Sigmoid colon (tissue), 7 donors: ENCODE measurements around the gene SPEF1. TPM values are rescaled to one million over a fixed set of nuclear protein-coding genes. Genes with fewer than 3 reads are reported as not detected.

Experiments used
- DNase-seq: peaks from one replicate; pipeline ENCODE4 v3.0.0-alpha.2; 2019
- H3K27ac ChIP-seq, 4 donors: fragments of 200-600 bp; sonication (generic); one replicate each; pipeline ENCODE4 v1.5.1; 2016 to 2019; ENCODE audit warnings: mild to moderate bottlenecking in 1 of 4
- H3K27me3 ChIP-seq, 3 donors: fragments of 200-600 bp; sonication (generic); one replicate each; pipeline ENCODE4 v1.5.1; 2019; ENCODE audit warnings: mild to moderate bottlenecking in 1 of 3
- H3K36me3 ChIP-seq, 4 donors: fragments of 200-600 bp; sonication (generic); one replicate each; pipeline ENCODE4 v1.5.1; 2016 to 2019
- H3K4me1 ChIP-seq, 4 donors: fragments of 200-600 bp; sonication (generic); one replicate each; pipeline ENCODE4 v1.5.1; 2017 to 2019
- H3K4me3 ChIP-seq, 4 donors: fragments of 200-600 bp; sonication (generic); one replicate each; pipeline ENCODE4 v1.5.1; 2017 to 2019; ENCODE audit warnings: mild to moderate bottlenecking in 2 of 4, moderate library complexity in 1 of 4
- H3K9me3 ChIP-seq, 4 donors: fragments of 200-600 bp in 3 of 4; sonication (generic) in 3 of 4; one replicate each; pipeline versions ENCODE4 v1.5.1 to v1.6.1; 2013 to 2019
- CTCF ChIP-seq, 4 experiments: fragments of 450-650 bp in 3 of 4; fragments of 200-600 bp in 1 of 4; IDR thresholded peaks; one replicate each; pipeline ENCODE4 v1.5.1; 2016 to 2019; ENCODE audit warnings: antibody characterized with exemption in 4 of 4, mild to moderate bottlenecking in 3 of 4, moderate library complexity in 2 of 4
- EP300 ChIP-seq, 4 donors: sonication (generic); formaldehyde crosslinking; IDR thresholded peaks; one replicate each; pipeline ENCODE4 v1.6.1; 2017; ENCODE audit warnings: antibody characterized with exemption in 4 of 4
- POLR2A ChIP-seq, 2 donors: fragments of 450-650 bp; IDR thresholded peaks; one replicate each; pipeline ENCODE4 v1.6.1; 2016; ENCODE audit warnings: antibody characterized with exemption in 2 of 2, mild to moderate bottlenecking in 2 of 2, moderate library complexity in 2 of 2
- POLR2AphosphoS5 ChIP-seq, 4 donors: sonication (generic); formaldehyde crosslinking; IDR thresholded peaks; one replicate each; pipeline ENCODE4 v1.6.1; 2017; ENCODE audit warnings: antibody characterized with exemption in 4 of 4
- WGBS, 2 donors: extraction: QIAGEN DNeasy Blood & Tissue Kit; methylation state at CpG; one replicate each; pipeline ENCODE4 v1.1.7; 2013; 5-methylcytosine and 5-hydroxymethylcytosine counted together
- intact Hi-C: fragments of 100-400 bp; cut with DNase I; formaldehyde crosslinking; loops from one replicate; pipeline ENCODE4 v1.15.1; 2023
- polyA plus RNA-seq, 3 donors: library from polyadenylated mRNA; stranded (reverse); fragments of 200-250 nt; gene quantifications; one replicate each; pipeline ENCODE4 v1.2.3, GENCODE V29; 2013
- total RNA-seq, 4 donors: library from RNA; depleted of rRNA; stranded (reverse); fragments of >200 nt; gene quantifications; one replicate each; pipeline ENCODE4 v1.1.0, GENCODE V29; 2016
- donor health status: healthy with polysubstance abuse.
- donor health status: Bipolar disorder and iron deficiency.
- donor health status: healthy.

The SPEF1 gene
- total and polyA plus RNA-seq, 7 donors, result 0.12 to 0.81 TPM; not detected in 5

DNA sequence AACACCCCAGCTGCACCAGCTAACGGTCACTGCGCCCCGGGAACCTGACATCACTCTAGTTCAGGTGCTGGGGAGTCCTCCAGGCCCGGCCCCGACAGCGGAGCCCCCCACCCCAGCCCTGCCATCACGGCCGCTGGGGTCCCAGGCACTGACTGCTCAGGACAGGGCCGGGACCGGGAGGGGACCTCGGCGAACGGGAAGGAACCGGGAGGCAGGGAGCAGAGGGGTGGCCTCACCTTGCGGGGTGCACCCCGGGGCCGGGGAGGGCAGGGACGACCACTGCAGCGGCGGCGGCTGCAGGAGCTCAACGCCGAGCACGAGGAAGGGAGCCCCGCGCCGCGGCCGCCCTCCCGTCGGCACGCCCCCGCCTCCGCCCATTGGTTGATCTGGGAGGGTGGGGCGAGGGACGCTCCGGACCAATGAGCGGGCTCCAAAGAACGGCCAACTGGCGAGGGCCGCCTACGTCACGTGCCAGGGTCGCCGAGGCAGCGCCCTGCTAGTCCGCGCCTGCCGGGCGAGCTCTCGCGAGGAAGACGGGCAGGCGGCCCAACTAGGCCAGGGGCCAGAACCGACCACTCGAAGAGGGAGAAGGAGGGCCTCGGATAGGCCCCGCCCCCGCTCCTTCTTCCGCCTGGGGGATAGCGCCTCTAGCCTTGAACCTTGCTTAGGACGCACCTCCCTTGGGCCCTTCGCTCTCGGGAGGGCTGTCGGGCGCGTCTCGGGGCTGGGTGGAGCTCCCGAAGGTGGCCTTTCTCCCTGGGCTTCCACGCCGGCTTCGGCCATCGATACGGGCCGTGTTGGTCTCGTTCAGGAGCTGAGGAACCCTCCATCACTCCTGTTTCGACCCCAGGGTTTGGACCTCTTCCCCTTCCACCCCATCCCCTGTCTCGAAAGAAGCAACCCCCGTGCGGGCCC, 13.6 kb downstream of the SPEF1 start, which contains the start of gene ADISSP:
Gene ADISSP, minus strand, starts transcription at position 327 of the 915 bp plus-strand sequence. CDS start 7,653 bp downstream, outside the sequence.
- intact Hi-C loops, result loop anchor here (5.0 kb wide), 1 partner anchor 90 kb away; no protein-coding TSS in a partner anchor
- TF ChIP-seq CTCF (IDR thresholded peaks at IDR 0.05), result no peak
- TF ChIP-seq POLR2A (IDR thresholded peaks at IDR 0.05), result peak; percentile 12 to 51
- peak; percentile 67 to 88 (median 86) for TF ChIP-seq POLR2AphosphoS5 (IDR thresholded peaks at IDR 0.05)
- peak; percentile 100 for DNase-seq
- 0 to 1% methylated on average over 80 of the region's 80 CpGs for WGBS, 2 donors
- Histone ChIP-seq H3K4me1 (peaks cover 0 to 58% (median 52%) of the 10 kb centered on the region in 4 donors), H3K27ac (peak within 1 kb of the TSS; percentile 91 to 96 (median 92)), H3K36me3 (no peaks in the 10 kb centered on the region), H3K27me3 (no peaks in the 10 kb centered on the region), H3K4me3 (peak within 1 kb of the TSS; percentile 78 to 92 (median 88)), H3K9me3 (no peaks in the 10 kb centered on the region)

GRCh38 chr20:3767110-3767426, 14.2 kb downstream of the SPEF1 start:
- Histone ChIP-seq H3K36me3 (no peaks in the 10 kb centered on the region), H3K27ac (peak overlapping the region; percentile 91 to 96 (median 92)), H3K4me1 (peaks cover 0 to 64% (median 57%) of the 10 kb centered on the region in 4 donors), H3K9me3 (no peaks in the 10 kb centered on the region), H3K27me3 (no peaks in the 10 kb centered on the region), H3K4me3 (peak overlapping the region; percentile 78 to 92 (median 88))
- intact Hi-C loops, result loop anchor here (5.0 kb wide), 1 partner anchor 90 kb away; no protein-coding TSS in a partner anchor
- no peak for TF ChIP-seq CTCF (IDR thresholded peaks at IDR 0.05)
- TF ChIP-seq POLR2AphosphoS5 (IDR thresholded peaks at IDR 0.05), result no peak
- TF ChIP-seq EP300 (IDR thresholded peaks at IDR 0.05), result no peak
- no peak for TF ChIP-seq POLR2A (IDR thresholded peaks at IDR 0.05)
- WGBS, 2 donors, result 1 to 2% methylated on average over 21 of the region's 21 CpGs
- no peak for DNase-seq

DNA sequence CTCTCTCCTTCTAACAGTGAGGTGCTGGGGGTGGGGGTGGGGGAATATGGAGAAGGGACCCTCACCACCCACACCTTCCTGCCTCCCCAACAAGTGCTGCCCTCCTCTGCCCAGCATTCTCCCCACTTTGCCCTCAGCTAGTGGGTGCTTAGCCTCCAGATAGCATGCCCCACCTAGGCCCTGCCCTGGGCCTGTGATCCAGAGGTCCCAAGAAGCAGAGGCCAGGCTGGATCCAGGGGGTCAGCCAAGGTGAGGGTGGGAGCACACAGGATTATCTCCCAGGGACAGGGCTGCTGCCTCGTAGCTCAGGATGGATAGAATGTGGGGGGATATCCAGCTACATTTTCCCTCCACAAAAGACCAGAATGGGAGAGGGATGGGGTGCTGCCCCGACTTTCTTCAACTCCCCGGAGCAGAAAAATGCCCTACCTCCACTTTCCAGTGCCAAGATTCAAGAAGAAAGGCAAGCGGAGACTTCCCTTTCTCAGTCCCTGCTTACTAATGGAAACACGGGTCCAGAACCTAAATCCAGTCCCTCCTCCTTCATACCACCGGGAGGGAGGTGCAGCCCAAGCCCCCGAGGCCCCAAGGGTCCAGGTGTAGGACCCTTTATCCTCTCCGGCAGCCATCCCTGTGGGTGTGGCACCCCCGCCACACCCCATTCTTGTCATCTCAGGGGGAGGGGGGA, 14.7 kb downstream of the SPEF1 start:
- H3K9me3 ChIP-seq, result no peaks in the 10 kb centered on the region
- no peaks in the 10 kb centered on the region for H3K36me3 ChIP-seq
- peak; percentile 68 for DNase-seq
- 22 to 36% methylated on average over 9 of the region's 9 CpGs for WGBS, 2 donors
- H3K27ac ChIP-seq, result peak overlapping the region; percentile 91 to 96 (median 92)
- no peak for TF ChIP-seq CTCF (IDR thresholded peaks at IDR 0.05)
- TF ChIP-seq EP300 (IDR thresholded peaks at IDR 0.05), result no peak
- TF ChIP-seq POLR2AphosphoS5 (IDR thresholded peaks at IDR 0.05), result no peak
- no peak for TF ChIP-seq POLR2A (IDR thresholded peaks at IDR 0.05)
- intact Hi-C loops, result loop anchor here (5.0 kb wide), 1 partner anchor 89 kb away; no protein-coding TSS in a partner anchor
- no peaks in the 10 kb centered on the region for H3K27me3 ChIP-seq
- peaks cover 0 to 69% (median 61%) of the 10 kb centered on the region in 4 donors for H3K4me1 ChIP-seq
- H3K4me3 ChIP-seq, result peak overlapping the region; percentile 78 to 92 (median 88)

DNA sequence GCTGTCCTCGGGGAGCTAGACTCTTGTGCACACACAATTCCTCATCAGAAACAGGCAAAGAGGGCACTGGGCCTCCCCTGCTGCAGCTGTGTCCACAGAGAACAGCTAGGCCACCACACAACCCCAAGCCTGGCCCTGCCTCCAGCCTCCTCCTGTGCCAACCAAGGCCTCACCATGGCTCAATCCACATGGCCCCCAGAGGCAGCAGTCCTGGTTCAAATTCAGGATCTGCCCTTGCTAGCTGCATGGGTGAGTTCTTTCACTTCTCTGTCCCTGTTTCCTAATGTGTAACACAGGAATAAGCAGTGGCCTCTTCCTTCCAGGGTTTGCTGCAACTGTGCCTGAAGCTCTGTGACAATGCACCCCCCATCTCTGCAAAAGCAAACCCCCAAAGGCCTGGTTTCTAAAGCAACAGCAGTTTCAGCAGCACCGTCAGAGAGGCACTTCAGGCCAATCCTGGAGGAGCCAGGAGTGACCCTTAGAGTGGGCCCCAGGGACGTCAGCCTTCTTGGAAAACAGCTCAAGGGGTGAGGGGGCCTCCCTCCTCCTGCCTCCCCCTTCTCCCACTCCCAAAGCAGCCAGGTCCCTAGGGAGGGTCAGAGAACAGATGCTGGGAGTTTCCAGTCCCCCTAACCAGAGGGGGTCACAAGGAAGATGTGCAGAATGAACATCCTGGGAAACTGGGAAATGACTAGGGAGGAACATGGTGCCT, 15.9 kb downstream of the SPEF1 start:
- peak overlapping the region in 2 of 4 donors; percentile 78 to 92 for H3K4me3 ChIP-seq
- 76 to 83% methylated on average over 3 of the region's 3 CpGs for WGBS, 2 donors

More for the DNA sequence above, 15.9 kb downstream of the SPEF1 start:
- Histone ChIP-seq H3K36me3 (no peaks in the 10 kb centered on the region), H3K27me3 (no peaks in the 10 kb centered on the region), H3K4me1 (peaks cover 0 to 82% (median 73%) of the 10 kb centered on the region in 4 donors), H3K9me3 (no peaks in the 10 kb centered on the region), H3K27ac (peak overlapping the region; percentile 91 to 96 (median 92))
- intact Hi-C loops, result loop anchor here (5.0 kb wide), 1 partner anchor 88 kb away; no protein-coding TSS in a partner anchor
- TF ChIP-seq POLR2AphosphoS5 (IDR thresholded peaks at IDR 0.05) (no peak), POLR2A (IDR thresholded peaks at IDR 0.05) (no peak), CTCF (IDR thresholded peaks at IDR 0.05) (no peak), EP300 (IDR thresholded peaks at IDR 0.05) (no peak)
- no peak for DNase-seq
